DND-41 (cell line): ENCODE results near the gene NPPB.
A peak's percentile ranks its signal among the peaks of the same experiment; 100 is the strongest.

Experiments used
- ATAC-seq: fragments of 200-7000 bp; cut with Tn5 transposase; 3 replicates; pipeline ENCODE4 v1.9.1; 2021; ENCODE audit warnings: low read depth; ENCODE audit not compliant: insufficient read depth
- DNase-seq: peaks from one replicate; pipeline ENCODE4 v3.0.0-alpha.2; 2020
- H2AFZ ChIP-seq: 2 replicates; pipeline ENCODE4 v1.6.0; 2012; ENCODE audit warnings: low read depth, low read length
- H3K27ac ChIP-seq: 2 replicates; pipeline ENCODE4 v1.5.1; 2012; ENCODE audit warnings: low read length, inconsistent platforms
- H3K27me3 ChIP-seq: fragments of 200-600 bp; sonication (generic); 2 replicates; pipeline ENCODE4 v1.6.0; 2012; ENCODE audit warnings: low read length, mild to moderate bottlenecking, inconsistent platforms; ENCODE audit not compliant: insufficient read depth, poor library complexity
- H3K36me3 ChIP-seq: 2 replicates; pipeline ENCODE4 v1.5.1; 2012; ENCODE audit warnings: low read length, inconsistent platforms; ENCODE audit not compliant: insufficient read depth
- H3K4me1 ChIP-seq: 2 replicates; pipeline ENCODE4 v1.5.1; 2012; ENCODE audit warnings: mild to moderate bottlenecking, low read length; ENCODE audit not compliant: insufficient read depth
- H3K4me2 ChIP-seq: 2 replicates; pipeline ENCODE4 v1.6.0; 2012; ENCODE audit warnings: mild to moderate bottlenecking, moderate library complexity, low read length, inconsistent platforms; ENCODE audit not compliant: insufficient read depth
- H3K4me3 ChIP-seq, 2 experiments: fragments of 200-600 bp in 1 of 2; shearing (Covaris generic) in 1 of 2; 2 replicates each; pipeline ENCODE4 v1.5.1; 2012 to 2016; ENCODE audit warnings: inconsistent platforms in 2 of 2, low read length in 2 of 2, mild to moderate bottlenecking in 2 of 2, low read depth in 1 of 2, moderate library complexity in 1 of 2
- H3K79me2 ChIP-seq: 2 replicates; pipeline ENCODE4 v1.6.0; 2012; ENCODE audit warnings: low read length, inconsistent platforms; ENCODE audit not compliant: insufficient read depth
- H3K9ac ChIP-seq: 2 replicates; pipeline ENCODE4 v1.6.0; 2012; ENCODE audit warnings: low read depth, mild to moderate bottlenecking, inconsistent platforms, low read length, moderate library complexity
- H3K9me3 ChIP-seq: 2 replicates; pipeline ENCODE4 v1.5.1; 2012; ENCODE audit warnings: low read length, moderate library complexity, mild to moderate bottlenecking, inconsistent platforms; ENCODE audit not compliant: insufficient read depth, severe bottlenecking
- H4K20me1 ChIP-seq: 2 replicates; pipeline ENCODE4 v1.6.0; 2012; ENCODE audit warnings: low read length; ENCODE audit not compliant: insufficient read depth
- CTCF ChIP-seq: IDR thresholded peaks from 2 replicates; pipeline ENCODE4 v1.5.1; 2012; ENCODE audit warnings: borderline replicate concordance, low read length, moderate library complexity, mild to moderate bottlenecking; ENCODE audit not compliant: poor library complexity, severe bottlenecking; ENCODE audit errors: extremely low read depth
- EZH2 ChIP-seq: IDR thresholded peaks from 3 replicates; pipeline ENCODE4 v1.6.1; 2012; ENCODE audit warnings: borderline replicate concordance, low read depth, mild to moderate bottlenecking, moderate library complexity, low read length, inconsistent platforms; ENCODE audit not compliant: severe bottlenecking

NPPB gene

GRCh38 chr1:11841245-11842153 lies 17.2 kb downstream of the NPPB start:
- Histone ChIP-seq H3K9ac (no peak overlapping the region), H4K20me1 (peaks cover 40% of the 10 kb centered on the region), H3K27me3 (no peaks in the 10 kb centered on the region), H3K27ac (no peak overlapping the region), H3K36me3 (peaks cover 82% of the 10 kb centered on the region), H3K4me3 (no peak overlapping the region), H3K9me3 (no peaks in the 10 kb centered on the region), H3K79me2 (no peaks in the 10 kb centered on the region), H2AFZ (no peak overlapping the region), H3K4me1 (no peaks in the 10 kb centered on the region), H3K4me2 (no peak overlapping the region)
- TF ChIP-seq CTCF (no peak), EZH2 (no peak)
- DNase-seq: no peak
- ATAC-seq: no peak

- TF ChIP-seq EZH2 (no peak), CTCF (no peak)
- H3K27ac ChIP-seq: no peak overlapping the region
Observed at GRCh38 chr1:11839727-11840705, 18.7 kb downstream of the NPPB start.

GRCh38 chr1:11838349-11839272 lies 20.1 kb downstream of the NPPB start:
- TF ChIP-seq EZH2 (no peak), CTCF (peak; percentile 99)
- ATAC-seq (peak; percentile 97), DNase-seq (peak; percentile 78)
- Histone ChIP-seq H3K27ac (no peak overlapping the region), H2AFZ (no peak overlapping the region), H3K4me1 (no peaks in the 10 kb centered on the region), H3K4me3 (no peak overlapping the region), H3K27me3 (no peaks in the 10 kb centered on the region), H3K36me3 (peaks cover 94% of the 10 kb centered on the region), H3K9me3 (no peaks in the 10 kb centered on the region), H3K4me2 (no peak overlapping the region), H3K9ac (no peak overlapping the region), H4K20me1 (peaks cover 45% of the 10 kb centered on the region), H3K79me2 (no peaks in the 10 kb centered on the region)

More at GRCh38 chr1:11839727-11840705, 18.7 kb downstream of the NPPB start:
- H3K27me3 ChIP-seq: no peaks in the 10 kb centered on the region
- H3K4me1 ChIP-seq: no peaks in the 10 kb centered on the region
- H3K79me2 ChIP-seq: no peaks in the 10 kb centered on the region
- DNase-seq (no peak), ATAC-seq (no peak)
- peaks cover 44% of the 10 kb centered on the region for H4K20me1 ChIP-seq
- H3K36me3 ChIP-seq: peaks cover 90% of the 10 kb centered on the region
- no peak overlapping the region for H3K9ac ChIP-seq
- no peak overlapping the region for H3K4me2 ChIP-seq
- H2AFZ ChIP-seq: no peak overlapping the region
- no peak overlapping the region for H3K4me3 ChIP-seq
- no peaks in the 10 kb centered on the region for H3K9me3 ChIP-seq
